GM21576 (cell line): Measurements from ENCODE around the gene GOLGA1.
"Not testable (repeated sequence)": the region's sequence is repeated elsewhere in the genome, so short reads cannot be mapped to it uniquely, and the experiment has no call there.

Experiments
- ATAC-seq: cut with Tn5 transposase; IDR thresholded peaks from one replicate; pipeline ENCODE4 v1.9.1; 2021; ENCODE audit warnings: mild to moderate bottlenecking, moderate library complexity; ENCODE audit not compliant: unreplicated experiment

The GOLGA1 gene

GRCh38 chr9:124941679-124942561, 1.0 kb upstream of the GOLGA1 start:
- ATAC-seq = peak; percentile 22

- ATAC-seq = peak; percentile 35
Measured at GRCh38 chr9:124940521-124940893, 376 bp downstream of the GOLGA1 start.

- no peak for ATAC-seq
Measured at GRCh38 chr9:124939944-124940343, 939 bp downstream of the GOLGA1 start.

GRCh38 chr9:124934290-124934689, 6.6 kb downstream of the GOLGA1 start:
- ATAC-seq = no peak

- no peak for ATAC-seq
Measured at GRCh38 chr9:124932333-124932732, 8.6 kb downstream of the GOLGA1 start.

- no peak for ATAC-seq
Measured at GRCh38 chr9:124929464-124929863, 11.4 kb downstream of the GOLGA1 start.

GRCh38 chr9:124928116-124928515, 12.8 kb downstream of the GOLGA1 start:
- ATAC-seq = no peak

GRCh38 chr9:124920394-124920793, 20.5 kb downstream of the GOLGA1 start:
- ATAC-seq = not testable (repeated sequence)

GRCh38 chr9:124914753-124915405, 26.0 kb downstream of the GOLGA1 start:
- ATAC-seq = no peak

GRCh38 chr9:124913378-124913777, 27.5 kb downstream of the GOLGA1 start:
- ATAC-seq = no peak

GRCh38 chr9:124911766-124912165, 29.1 kb downstream of the GOLGA1 start:
- no peak for ATAC-seq

- no peak for ATAC-seq
Measured at GRCh38 chr9:124908098-124908497, 32.8 kb downstream of the GOLGA1 start.

GRCh38 chr9:124906966-124907365, 33.9 kb downstream of the GOLGA1 start:
- no peak for ATAC-seq

GRCh38 chr9:124899845-124900244, 41.0 kb downstream of the GOLGA1 start:
- ATAC-seq = no peak

GRCh38 chr9:124897570-124898460, 43.1 kb downstream of the GOLGA1 start:
- no peak for ATAC-seq

GRCh38 chr9:124894741-124895170, 46.1 kb downstream of the GOLGA1 start:
- no peak for ATAC-seq

GRCh38 chr9:124894035-124894740, 46.7 kb downstream of the GOLGA1 start:
- no peak for ATAC-seq

- ATAC-seq = no peak
Measured at GRCh38 chr9:124890179-124890578, 50.7 kb downstream of the GOLGA1 start.

GRCh38 chr9:124889006-124889405, 51.9 kb downstream of the GOLGA1 start:
- no peak for ATAC-seq

GRCh38 chr9:124887832-124888231, 53.1 kb downstream of the GOLGA1 start:
- no peak for ATAC-seq
